ENCODE data around the gene NUP62.
A peak's percentile ranks its signal among the peaks of the same experiment; 100 is the strongest.

The NUP62 gene

GRCh38 chr19:49872245-49873128, 56.8 kb downstream of the NUP62 start:
- Histone ChIP-seq H3K27ac (ENCODE audit: low read length, poor library complexity, severe bottlenecking) (no peak overlapping the region), H3K27me3 (ENCODE audit: control insufficient read depth in 1 of 2, insufficient read depth in 1 of 2, low read length in 2 of 2) (no peaks in the 10 kb centered on the region)

DNA sequence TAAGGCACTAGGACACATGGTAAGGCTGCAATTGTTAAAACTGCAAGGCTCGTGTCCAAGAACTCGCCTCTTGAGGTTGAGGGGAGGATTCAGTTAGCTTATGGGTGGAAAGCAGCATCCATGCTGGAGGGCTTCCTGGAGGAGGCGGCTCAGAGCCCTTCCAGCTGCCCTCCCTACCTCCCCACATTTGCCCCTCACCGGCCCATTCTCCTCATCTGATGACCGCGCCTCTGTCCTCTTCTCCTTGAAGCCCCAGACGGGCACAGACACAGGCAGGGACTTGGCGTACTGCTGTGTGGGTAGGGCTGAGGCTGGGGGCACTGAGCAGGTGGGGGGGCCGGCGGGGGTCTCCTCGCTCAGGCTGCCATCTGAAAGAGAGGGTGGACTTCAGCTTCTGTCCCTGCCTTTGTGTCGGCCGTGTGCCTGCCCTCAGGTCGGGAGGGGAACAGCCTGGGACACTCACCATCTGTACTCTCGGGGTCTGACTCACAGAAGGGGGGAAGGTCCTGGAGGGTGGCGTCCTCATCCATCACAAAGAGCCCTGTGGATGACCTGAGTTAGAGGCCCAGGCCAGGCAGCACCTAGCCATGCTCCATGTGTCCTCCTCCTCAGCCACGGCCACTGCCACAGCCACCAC, 57.8 kb downstream of the NUP62 start:
- Histone ChIP-seq H2AK5ac (ENCODE audit: low read length, severe bottlenecking) (no peak overlapping the region), H4K8ac (ENCODE audit: low read length) (no peak overlapping the region), H3K27me3 (ENCODE audit: control insufficient read depth in 1 of 2, insufficient read depth in 1 of 2, low read length in 2 of 2) (no peaks in the 10 kb centered on the region), H3K14ac (ENCODE audit: low read length in 2 of 2) (no peak overlapping the region), H3K23ac (ENCODE audit: low read length in 2 of 2) (no peak overlapping the region), H4K91ac (ENCODE audit: low read length) (no peak overlapping the region), H3K36me3 (ENCODE audit: control insufficient read depth in 1 of 2, insufficient read depth in 2 of 2, low read depth in 1 of 2, low read length in 2 of 2) (peaks cover 31 to 50% of the 10 kb centered on the region in 2 experiments), H3K4me2 (ENCODE audit: low read length, poor library complexity, severe bottlenecking) (no peak overlapping the region), H3K9ac (ENCODE audit: low read length) (peak overlapping the region; percentile 35), H2BK5ac (ENCODE audit: low read depth, low read length, poor library complexity, severe bottlenecking) (no peak overlapping the region), H2BK15ac (ENCODE audit: low read depth, poor library complexity, severe bottlenecking) (no peak overlapping the region), H2BK12ac (ENCODE audit: low read length in 2 of 2) (peak overlapping the region in 1 of 2 experiments; percentile 29), H2BK120ac (ENCODE audit: low read depth, low read length) (no peak overlapping the region), H3K4ac (ENCODE audit: low read depth in 1 of 2, low read length in 2 of 2) (peak overlapping the region in 1 of 2 experiments; percentile 30), H3K79me1 (replicated peaks; ENCODE audit: low read length, poor library complexity, severe bottlenecking) (peaks cover 29% of the 10 kb centered on the region), H3K18ac (ENCODE audit: low read depth in 1 of 2, low read length in 2 of 2) (no peak overlapping the region), H3K4me3 (ENCODE audit: insufficient read depth in 1 of 2, low read depth in 1 of 2, low read length in 2 of 2) (no peak overlapping the region), H3K27ac (ENCODE audit: low read length, poor library complexity, severe bottlenecking) (no peak overlapping the region), H3K9me3 (ENCODE audit: control insufficient read depth, low read length) (no peaks in the 10 kb centered on the region), H2AFZ (ENCODE audit: low read depth, low read length) (no peak overlapping the region), H3K4me1 (ENCODE audit: control insufficient read depth, insufficient read depth, low read depth, low read length) (peaks cover 39% of the 10 kb centered on the region)
- 81% methylated on average over 15 of the region's 17 CpGs for WGBS
- DNase-seq = no peak

More at GRCh38 chr19:49872245-49873128, 56.8 kb downstream of the NUP62 start:
- Histone ChIP-seq H3K23ac (ENCODE audit: low read length in 2 of 2) (no peak overlapping the region), H2AFZ (ENCODE audit: low read depth, low read length) (no peak overlapping the region), H3K9ac (ENCODE audit: low read length) (peak overlapping the region; percentile 35), H4K91ac (ENCODE audit: low read length) (no peak overlapping the region), H3K79me1 (replicated peaks; ENCODE audit: low read length, poor library complexity, severe bottlenecking) (peaks cover 29% of the 10 kb centered on the region), H3K4me1 (ENCODE audit: control insufficient read depth, insufficient read depth, low read depth, low read length) (peaks cover 39% of the 10 kb centered on the region), H3K4me2 (ENCODE audit: low read length, poor library complexity, severe bottlenecking) (no peak overlapping the region), H3K4me3 (ENCODE audit: insufficient read depth in 1 of 2, low read depth in 1 of 2, low read length in 2 of 2) (peak overlapping the region in 1 of 2 experiments; percentile 15), H3K18ac (ENCODE audit: low read depth in 1 of 2, low read length in 2 of 2) (no peak overlapping the region), H4K8ac (ENCODE audit: low read length) (no peak overlapping the region), H2AK5ac (ENCODE audit: low read length, severe bottlenecking) (no peak overlapping the region), H2BK15ac (ENCODE audit: low read depth, poor library complexity, severe bottlenecking) (peak overlapping the region; percentile 20), H3K4ac (ENCODE audit: low read depth in 1 of 2, low read length in 2 of 2) (peak overlapping the region in 1 of 2 experiments; percentile 30), H3K9me3 (ENCODE audit: control insufficient read depth, low read length) (no peaks in the 10 kb centered on the region), H3K36me3 (ENCODE audit: control insufficient read depth in 1 of 2, insufficient read depth in 2 of 2, low read depth in 1 of 2, low read length in 2 of 2) (peaks cover 31 to 50% of the 10 kb centered on the region in 2 experiments), H2BK5ac (ENCODE audit: low read depth, low read length, poor library complexity, severe bottlenecking) (no peak overlapping the region), H3K14ac (ENCODE audit: low read length in 2 of 2) (no peak overlapping the region), H2BK120ac (ENCODE audit: low read depth, low read length) (no peak overlapping the region), H2BK12ac (ENCODE audit: low read length in 2 of 2) (no peak overlapping the region)
- no peak for DNase-seq
- 95% methylated on average over 25 of the region's 27 CpGs for WGBS

GRCh38 chr19:49870309-49870901, 58.9 kb downstream of the NUP62 start:
- Histone ChIP-seq H2BK12ac (ENCODE audit: low read length in 2 of 2) (peak overlapping the region; percentile 41 to 91), H3K14ac (ENCODE audit: low read length in 2 of 2) (peak overlapping the region in 1 of 2 experiments; percentile 99), H4K91ac (ENCODE audit: low read length) (peak overlapping the region; percentile 99), H3K18ac (ENCODE audit: low read depth in 1 of 2, low read length in 2 of 2) (peak overlapping the region; percentile 94), H3K4ac (ENCODE audit: low read depth in 1 of 2, low read length in 2 of 2) (peak overlapping the region; percentile 61 to 99), H4K8ac (ENCODE audit: low read length) (peak overlapping the region; percentile 99), H3K9ac (ENCODE audit: low read length) (peak overlapping the region; percentile 80), H3K27ac (ENCODE audit: low read length, poor library complexity, severe bottlenecking) (peak overlapping the region; percentile 84), H3K23ac (ENCODE audit: low read length in 2 of 2) (peak overlapping the region in 1 of 2 experiments; percentile 98), H2BK5ac (ENCODE audit: low read depth, low read length, poor library complexity, severe bottlenecking) (no peak overlapping the region), H3K79me1 (replicated peaks; ENCODE audit: low read length, poor library complexity, severe bottlenecking) (peaks cover 25% of the 10 kb centered on the region), H2BK120ac (ENCODE audit: low read depth, low read length) (no peak overlapping the region), H3K4me1 (ENCODE audit: control insufficient read depth, insufficient read depth, low read depth, low read length) (peaks cover 44% of the 10 kb centered on the region), H3K27me3 (ENCODE audit: control insufficient read depth in 1 of 2, insufficient read depth in 1 of 2, low read length in 2 of 2) (no peaks in the 10 kb centered on the region), H3K4me3 (ENCODE audit: insufficient read depth in 1 of 2, low read depth in 1 of 2, low read length in 2 of 2) (peak overlapping the region; percentile 62 to 78), H2AFZ (ENCODE audit: low read depth, low read length) (peak overlapping the region; percentile 81), H3K4me2 (ENCODE audit: low read length, poor library complexity, severe bottlenecking) (peak overlapping the region; percentile 87), H2AK5ac (ENCODE audit: low read length, severe bottlenecking) (peak overlapping the region; percentile 27), H3K9me3 (ENCODE audit: control insufficient read depth, low read length) (no peaks in the 10 kb centered on the region), H2BK15ac (ENCODE audit: low read depth, poor library complexity, severe bottlenecking) (no peak overlapping the region), H3K36me3 (ENCODE audit: control insufficient read depth in 1 of 2, insufficient read depth in 2 of 2, low read depth in 1 of 2, low read length in 2 of 2) (peaks cover 31 to 54% of the 10 kb centered on the region in 2 experiments)
- no peak for DNase-seq
- 94% methylated on average over 15 of the region's 15 CpGs for WGBS

Measured in mesenchymal stem cell (in vitro differentiated cells and primary cell).